Measurements from ENCODE around the gene PNMA6A.
"Not testable (repeated sequence)": the region's sequence is repeated elsewhere in the genome, so short reads cannot be mapped to it uniquely, and the experiment has no call there.

The PNMA6A gene

GRCh38 chrX:153077437-153078135, 5.3 kb downstream of the PNMA6A start:
- not testable (repeated sequence) for DNase-seq

- not testable (repeated sequence) for DNase-seq
Observed at GRCh38 chrX:153083238-153083923, 11.1 kb downstream of the PNMA6A start.

- DNase-seq: no peak
Observed at GRCh38 chrX:153102418-153102817, 30.2 kb downstream of the PNMA6A start.

GRCh38 chrX:153104959-153105358, 32.7 kb downstream of the PNMA6A start:
- DNase-seq: not testable (repeated sequence)

- not testable (repeated sequence) for DNase-seq
Observed at GRCh38 chrX:153106092-153106801, 34.0 kb downstream of the PNMA6A start.

GRCh38 chrX:153110735-153111134, 38.5 kb downstream of the PNMA6A start:
- not testable (repeated sequence) for DNase-seq

GRCh38 chrX:153113851-153114250, 41.6 kb downstream of the PNMA6A start:
- DNase-seq: not testable (repeated sequence)

GRCh38 chrX:153117754-153118153, 45.5 kb downstream of the PNMA6A start:
- not testable (repeated sequence) for DNase-seq

- not testable (repeated sequence) for DNase-seq
Observed at GRCh38 chrX:153120230-153120629, 48.0 kb downstream of the PNMA6A start.

- not testable (repeated sequence) for DNase-seq
Observed at GRCh38 chrX:153123468-153123867, 51.2 kb downstream of the PNMA6A start.

Measured in GF-D8 (cell line).